GM23338 (cell line): Measurements from ENCODE around the gene TIGD7.

Experiments
- CREB1 ChIP-seq: fragments of 250-450 bp; sonication (Bioruptor Pico); IDR thresholded peaks from 2 replicates; pipeline ENCODE4 v1.5.0; 2020; ENCODE audit warnings: low read depth, mild to moderate bottlenecking, moderate library complexity
- CTCF ChIP-seq, 2 experiments: fragments of 200-600 bp in 1 of 2; sonication (generic) in 1 of 2; conservative IDR thresholded peaks; 2 replicates each; pipeline versions ENCODE4 v1.5.1 to v1.6.1; 2016 to 2017; ENCODE audit warnings: antibody characterized with exemption in 2 of 2, low read depth in 2 of 2, mild to moderate bottlenecking in 2 of 2, moderate library complexity in 1 of 2
- ETS1 ChIP-seq: IDR thresholded peaks from 2 replicates; pipeline ENCODE4 v1.6.1; 2016; ENCODE audit warnings: antibody characterized with exemption
- EZH2 ChIP-seq: fragments of 200-600 bp; sonication (generic); IDR thresholded peaks from one replicate; pipeline ENCODE4 v1.8.0; 2017; ENCODE audit warnings: antibody characterized with exemption, mild to moderate bottlenecking, low read depth; ENCODE audit not compliant: unreplicated experiment
- EZH2phosphoT487 ChIP-seq: fragments of 200-600 bp; sonication (generic); IDR thresholded peaks from one replicate; pipeline ENCODE4 v1.8.1; 2018; ENCODE audit warnings: antibody characterized with exemption; ENCODE audit not compliant: unreplicated experiment
- JUNB ChIP-seq: IDR thresholded peaks from one replicate; pipeline ENCODE4 v1.6.1; 2016; ENCODE audit warnings: antibody characterized with exemption; ENCODE audit not compliant: unreplicated experiment
- NANOG ChIP-seq: IDR thresholded peaks from 2 replicates; pipeline ENCODE4 v1.6.1; 2016; ENCODE audit warnings: antibody characterized with exemption, borderline replicate concordance
- POLR2AphosphoS5 ChIP-seq: IDR thresholded peaks from 2 replicates; pipeline ENCODE4 v1.6.1; 2016; ENCODE audit warnings: antibody characterized with exemption, low read depth
- REST ChIP-seq: IDR thresholded peaks from one replicate; pipeline ENCODE4 v1.6.1; 2018; ENCODE audit warnings: antibody characterized with exemption; ENCODE audit not compliant: unreplicated experiment
- STAT1 ChIP-seq: IDR thresholded peaks from one replicate; pipeline ENCODE4 v1.6.1; 2016; ENCODE audit warnings: antibody characterized with exemption; ENCODE audit not compliant: unreplicated experiment
- ZNF114 ChIP-seq: fragments of 250-450 bp; sonication (Bioruptor Pico); IDR thresholded peaks from 2 replicates; pipeline ENCODE4 v1.5.0; 2020; ENCODE audit warnings: mild to moderate bottlenecking, moderate library complexity
- ZNF331 ChIP-seq: fragments of 250-450 bp; sonication (Bioruptor Pico); IDR thresholded peaks from 2 replicates; pipeline ENCODE4 v1.5.0; 2020; ENCODE audit warnings: low read depth, mild to moderate bottlenecking, moderate library complexity
- ZNF462 ChIP-seq: fragments of 250-450 bp; sonication (Bioruptor Pico); IDR thresholded peaks from 2 replicates; pipeline ENCODE4 v1.5.0; 2020; ENCODE audit warnings: mild to moderate bottlenecking, moderate library complexity

- TF ChIP-seq REST (no peak), EZH2phosphoT487 (no peak), CTCF (conservative IDR thresholded peaks at IDR 0.05; ENCODE audit: low read depth in 2 of 2) (no peak), JUNB (no peak), EZH2 (no peak), CREB1 (CRISPR knock-in tag) (no peak), POLR2AphosphoS5 (no peak), ZNF331 (CRISPR knock-in tag) (no peak), ZNF114 (CRISPR knock-in tag) (no peak), NANOG (no peak), STAT1 (no peak), ETS1 (no peak), ZNF462 (no peak)
Measured at GRCh38 chr16:3349175-3349574, 43.9 kb upstream of the TIGD7 start.
